ENCODE measurements around the gene STPG3.

- TF ChIP-seq, protein P1, sequence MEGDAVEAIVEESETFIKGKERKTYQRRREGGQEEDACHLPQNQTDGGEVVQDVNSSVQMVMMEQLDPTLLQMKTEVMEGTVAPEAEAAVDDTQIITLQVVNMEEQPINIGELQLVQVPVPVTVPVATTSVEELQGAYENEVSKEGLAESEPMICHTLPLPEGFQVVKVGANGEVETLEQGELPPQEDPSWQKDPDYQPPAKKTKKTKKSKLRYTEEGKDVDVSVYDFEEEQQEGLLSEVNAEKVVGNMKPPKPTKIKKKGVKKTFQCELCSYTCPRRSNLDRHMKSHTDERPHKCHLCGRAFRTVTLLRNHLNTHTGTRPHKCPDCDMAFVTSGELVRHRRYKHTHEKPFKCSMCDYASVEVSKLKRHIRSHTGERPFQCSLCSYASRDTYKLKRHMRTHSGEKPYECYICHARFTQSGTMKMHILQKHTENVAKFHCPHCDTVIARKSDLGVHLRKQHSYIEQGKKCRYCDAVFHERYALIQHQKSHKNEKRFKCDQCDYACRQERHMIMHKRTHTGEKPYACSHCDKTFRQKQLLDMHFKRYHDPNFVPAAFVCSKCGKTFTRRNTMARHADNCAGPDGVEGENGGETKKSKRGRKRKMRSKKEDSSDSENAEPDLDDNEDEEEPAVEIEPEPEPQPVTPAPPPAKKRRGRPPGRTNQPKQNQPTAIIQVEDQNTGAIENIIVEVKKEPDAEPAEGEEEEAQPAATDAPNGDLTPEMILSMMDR (IDR thresholded peaks at IDR 0.05; ENCODE audit: insufficient read depth, low read length), result no peak
- TF ChIP-seq GABPA (IDR thresholded peaks at IDR 0.05; ENCODE audit: low read depth), result no peak
These were observed 17.6 kb downstream of the STPG3 start for GRCh38 chr9:137268538-137269201.
